Heart left ventricle (tissue), 13 donors: Measurements from ENCODE around the gene STYXL2.

ENCODE experiments used
- POLR2A ChIP-seq, 2 donors: fragments of 450-650 bp; IDR thresholded peaks; one replicate each; pipeline ENCODE4 v1.6.1; 2017; ENCODE audit warnings: antibody characterized with exemption in 2 of 2, mild to moderate bottlenecking in 2 of 2, moderate library complexity in 2 of 2
- TF ChIP-seq, protein P1 (sequence below), 12 donors: fragments of 200-600 bp; sonication (generic) in 4 of 12; IDR thresholded peaks; one replicate each; pipeline versions ENCODE4 v1.5.0 to v1.8.0; 2018 to 2022; ENCODE audit warnings: antibody characterized with exemption in 12 of 12, mild to moderate bottlenecking in 5 of 12
- donor health status: ischemic (EF 13 %, LVEDD 7.1; RV severe dilation, severe dysfunction).
- donor health status: DM: no; HTN: yes; CAD: no.
- donor health status: DM: no; HTN: no; CAD: no.
- donor health status: ischemic (EF 25% LVEDD 6.9; RV normal size, moderate dysfunction).
- donor health status: ischemic (EF 25% LVEDD 5.7; RV mildly dilated, moderate dysfunction).
- donor health status: ischemic (EF 35%, LVEDD 5.7; RV mildly dilated, moderate dysfunction).
- donor health status: nonischemic (EF 11% LVEDD 7.7; RV severe dilation, severe dysfunction).
- donor health status: DM: yes; HTN: yes; CAD: no.
- donor health status: PGD.
- donor health status: ischemic (EF 29% LVEDD 5.4; RV normal size, mild dysfunction).
- donor health status: nonischemic (EF 23%, LVEDD 6.1; RV moderate dilation, normal function).

DNA sequence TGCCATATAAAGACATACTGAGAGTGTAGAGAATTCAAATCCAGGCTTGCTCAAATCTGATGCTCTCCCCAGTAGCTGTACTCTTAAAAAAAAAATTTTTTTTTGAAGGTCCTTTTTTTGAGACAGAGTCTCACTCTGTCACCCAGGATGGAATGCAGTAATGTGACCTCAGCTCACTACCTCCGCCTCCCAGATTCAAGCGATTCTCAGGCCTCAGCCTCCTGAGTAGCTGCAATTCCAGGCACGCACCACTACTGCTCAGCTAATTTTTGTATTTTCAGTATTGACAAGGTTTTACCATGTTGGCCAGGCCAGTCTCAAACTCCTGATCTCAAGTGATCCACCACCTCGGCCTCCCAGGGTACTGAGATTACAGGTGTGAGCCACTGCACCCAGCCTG is 28.7 kb downstream of the STYXL2 start:
- no peak for TF ChIP-seq POLR2A (IDR thresholded peaks at IDR 0.05)
- TF ChIP-seq, protein P1, sequence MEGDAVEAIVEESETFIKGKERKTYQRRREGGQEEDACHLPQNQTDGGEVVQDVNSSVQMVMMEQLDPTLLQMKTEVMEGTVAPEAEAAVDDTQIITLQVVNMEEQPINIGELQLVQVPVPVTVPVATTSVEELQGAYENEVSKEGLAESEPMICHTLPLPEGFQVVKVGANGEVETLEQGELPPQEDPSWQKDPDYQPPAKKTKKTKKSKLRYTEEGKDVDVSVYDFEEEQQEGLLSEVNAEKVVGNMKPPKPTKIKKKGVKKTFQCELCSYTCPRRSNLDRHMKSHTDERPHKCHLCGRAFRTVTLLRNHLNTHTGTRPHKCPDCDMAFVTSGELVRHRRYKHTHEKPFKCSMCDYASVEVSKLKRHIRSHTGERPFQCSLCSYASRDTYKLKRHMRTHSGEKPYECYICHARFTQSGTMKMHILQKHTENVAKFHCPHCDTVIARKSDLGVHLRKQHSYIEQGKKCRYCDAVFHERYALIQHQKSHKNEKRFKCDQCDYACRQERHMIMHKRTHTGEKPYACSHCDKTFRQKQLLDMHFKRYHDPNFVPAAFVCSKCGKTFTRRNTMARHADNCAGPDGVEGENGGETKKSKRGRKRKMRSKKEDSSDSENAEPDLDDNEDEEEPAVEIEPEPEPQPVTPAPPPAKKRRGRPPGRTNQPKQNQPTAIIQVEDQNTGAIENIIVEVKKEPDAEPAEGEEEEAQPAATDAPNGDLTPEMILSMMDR (IDR thresholded peaks at IDR 0.05), result no peak
